ENCODE data around the gene TACC3. TPM values are rescaled to one million over a fixed set of nuclear protein-coding genes. Genes with fewer than 3 reads are reported as not detected.

Gene TACC3
- polyA plus RNA-seq, 3 donors: 1.9 to 16.8 (median 7.1) TPM

- H3K27ac ChIP-seq (ENCODE audit: low read depth, low read length): no peak overlapping the region
- 85 to 86% (median 86%) methylated on average over 17 to 18 of the region's 18 CpGs for WGBS, 3 donors
Measured at GRCh38 chr4:1778642-1779392, 57.5 kb downstream of the TACC3 start.

- WGBS, 3 donors: 75 to 89% (median 88%) methylated on average over 18 of the region's 18 CpGs
- H3K27ac ChIP-seq (ENCODE audit: low read depth, low read length): no peak overlapping the region
Measured at GRCh38 chr4:1779588-1780382, 58.5 kb downstream of the TACC3 start.

GRCh38 chr4:1780435-1780834, 59.1 kb downstream of the TACC3 start:
- 79 to 90% (median 90%) methylated on average over 11 to 14 of the region's 14 CpGs for WGBS, 3 donors
- no peak overlapping the region for H3K27ac ChIP-seq (ENCODE audit: low read depth, low read length)

GRCh38 chr4:1783015-1783414, 61.7 kb downstream of the TACC3 start:
- 79 to 85% (median 83%) methylated on average over 9 to 10 of the region's 10 CpGs for WGBS, 3 donors
- H3K27ac ChIP-seq (ENCODE audit: low read depth, low read length): no peak overlapping the region

- 71 to 82% (median 74%) methylated on average over 12 of the region's 12 CpGs for WGBS, 3 donors
- no peak overlapping the region for H3K27ac ChIP-seq (ENCODE audit: low read depth, low read length)
Measured at GRCh38 chr4:1783970-1784369, 62.6 kb downstream of the TACC3 start.

GRCh38 chr4:1784395-1784788, 63.1 kb downstream of the TACC3 start:
- 68 to 85% (median 80%) methylated on average over 10 of the region's 10 CpGs for WGBS, 3 donors
- no peak overlapping the region for H3K27ac ChIP-seq (ENCODE audit: low read depth, low read length)

- 63 to 64% (median 63%) methylated on average over 12 to 17 of the region's 17 CpGs for WGBS, 3 donors
Measured at GRCh38 chr4:1784789-1785591, 63.7 kb downstream of the TACC3 start.

GRCh38 chr4:1785592-1785991, 64.3 kb downstream of the TACC3 start:
- 82 to 90% (median 88%) methylated on average over 10 to 11 of the region's 11 CpGs for WGBS, 3 donors
- no peak overlapping the region for H3K27ac ChIP-seq (ENCODE audit: low read depth, low read length)

More at GRCh38 chr4:1784789-1785591, 63.7 kb downstream of the TACC3 start:
- H3K27ac ChIP-seq (ENCODE audit: low read depth, low read length): no peak overlapping the region

- 79 to 90% (median 85%) methylated on average over 30 to 34 of the region's 34 CpGs for WGBS, 3 donors
- no peak overlapping the region for H3K27ac ChIP-seq (ENCODE audit: low read depth, low read length)
Measured at GRCh38 chr4:1786544-1787362, 65.4 kb downstream of the TACC3 start.

GRCh38 chr4:1787411-1788077, 66.2 kb downstream of the TACC3 start:
- WGBS, 3 donors: 50 to 69% (median 51%) methylated on average over 24 to 25 of the region's 25 CpGs
- H3K27ac ChIP-seq (ENCODE audit: low read depth, low read length): no peak overlapping the region

- no peak overlapping the region for H3K27ac ChIP-seq (ENCODE audit: low read depth, low read length)
- WGBS, 3 donors: 65 to 76% (median 67%) methylated on average over 11 to 13 of the region's 13 CpGs
Measured at GRCh38 chr4:1788254-1788973, 67.1 kb downstream of the TACC3 start.

- WGBS, 3 donors: 86 to 91% (median 91%) methylated on average over 15 to 21 of the region's 21 CpGs
- H3K27ac ChIP-seq (ENCODE audit: low read depth, low read length): no peak overlapping the region
Measured at GRCh38 chr4:1789552-1789951, 68.2 kb downstream of the TACC3 start.

GRCh38 chr4:1790005-1790404, 68.7 kb downstream of the TACC3 start:
- 78 to 83% (median 79%) methylated on average over 10 of the region's 10 CpGs for WGBS, 3 donors
- no peak overlapping the region for H3K27ac ChIP-seq (ENCODE audit: low read depth, low read length)

- H3K27ac ChIP-seq (ENCODE audit: low read depth, low read length): no peak overlapping the region
- 51 to 61% (median 56%) methylated on average over 27 to 29 of the region's 29 CpGs for WGBS, 3 donors
Measured at GRCh38 chr4:1792158-1792831, 71.0 kb downstream of the TACC3 start.

- H3K27ac ChIP-seq (ENCODE audit: low read depth, low read length): no peak within 1 kb of the TSS
- WGBS, 3 donors: 2 to 5% (median 3%) methylated on average over 68 to 95 of the region's 95 CpGs
Measured at GRCh38 chr4:1792832-1793495, 71.6 kb downstream of the TACC3 start, which contains the start of gene FGFR3. TSS of gene FGFR3 (plus strand) at chr4:1793293. CDS start at chr4:1793935, 642 bp downstream.

- no peak overlapping the region for H3K27ac ChIP-seq (ENCODE audit: low read depth, low read length)
- WGBS, 3 donors: 0 to 2% (median 0%) methylated on average over 10 to 37 of the region's 44 CpGs
Measured at GRCh38 chr4:1793496-1793840, 72.1 kb downstream of the TACC3 start.

Measured in adipose tissue (tissue), 3 donors.